IPS DF 19.7 (cell line): ENCODE results near the gene GRIK1.
"Not testable (repeated sequence)": the region's sequence is repeated elsewhere in the genome, so short reads cannot be mapped to it uniquely, and the experiment has no call there.

Experiments used
- DNase-seq: peaks from one replicate; pipeline ENCODE4 v3.0.0-alpha.2; 2013; ENCODE audit warnings: low read depth, low spot score

The GRIK1 gene

DNA sequence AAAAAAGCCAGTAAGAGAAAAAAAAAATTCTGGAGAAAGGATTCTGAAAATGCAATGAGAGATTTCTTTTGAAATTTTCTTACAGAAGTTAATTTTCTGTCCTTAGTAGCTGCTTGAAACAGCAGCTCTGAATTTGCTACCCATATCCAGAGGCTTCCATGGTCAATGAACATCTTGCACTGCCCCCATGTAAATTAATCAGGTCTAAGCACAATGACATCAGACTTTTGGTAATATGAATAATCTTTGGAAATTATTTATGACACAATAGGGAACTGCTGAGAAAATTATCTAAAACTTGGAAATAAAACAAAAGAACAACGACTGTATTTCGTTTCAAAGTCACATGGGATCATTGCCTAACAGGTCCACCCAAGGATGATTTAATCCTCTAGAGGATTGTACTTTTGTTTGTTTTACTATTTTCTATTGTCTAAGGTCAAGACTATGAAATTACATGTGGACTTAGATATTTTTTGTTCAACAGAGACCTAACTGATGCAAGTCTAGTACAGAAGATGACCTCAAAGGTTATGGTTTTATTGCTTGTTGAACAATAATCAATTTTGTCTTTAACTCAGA is 328.9 kb downstream of the GRIK1 start:
- no peak for DNase-seq

DNA sequence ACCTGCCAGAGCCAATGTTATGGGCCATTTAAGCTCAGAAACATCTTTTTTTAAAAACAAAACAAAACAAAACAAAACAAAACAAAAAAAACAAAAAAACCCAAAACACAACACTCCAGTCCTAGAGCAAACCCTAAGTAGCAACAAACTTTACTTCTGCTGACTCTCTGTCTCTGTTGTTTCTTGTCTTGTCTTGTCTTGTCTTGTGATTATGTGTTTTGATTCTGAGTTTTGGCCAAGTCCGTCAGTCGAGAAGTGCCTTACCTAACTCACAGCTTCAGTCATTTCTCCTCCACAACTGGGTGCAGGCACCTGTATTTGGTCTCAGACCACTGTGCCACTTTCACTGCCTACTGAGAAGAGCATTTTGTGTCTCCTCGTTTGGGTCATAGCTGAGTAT is 333.2 kb downstream of the GRIK1 start:
- DNase-seq, result no peak

DNA sequence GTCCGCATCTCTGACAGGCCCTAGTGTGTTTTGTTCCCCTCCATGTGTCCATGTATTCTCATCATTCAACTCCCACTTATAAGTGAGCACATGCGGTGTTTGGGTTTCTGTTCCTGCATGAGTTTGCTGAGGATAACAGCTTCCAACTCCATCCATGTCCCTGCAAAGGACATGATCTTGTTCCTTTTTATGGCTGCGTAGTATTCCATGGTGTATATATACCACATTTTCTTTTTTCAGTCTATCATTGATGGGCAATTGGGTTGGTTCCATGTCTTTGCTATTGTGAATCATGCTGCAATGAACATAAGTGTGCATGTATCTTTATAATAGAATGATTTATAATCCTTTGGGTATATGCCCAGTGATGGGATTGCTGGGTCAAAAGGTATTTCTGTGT is 334.6 kb downstream of the GRIK1 start:
- DNase-seq, result not testable (repeated sequence)

DNA sequence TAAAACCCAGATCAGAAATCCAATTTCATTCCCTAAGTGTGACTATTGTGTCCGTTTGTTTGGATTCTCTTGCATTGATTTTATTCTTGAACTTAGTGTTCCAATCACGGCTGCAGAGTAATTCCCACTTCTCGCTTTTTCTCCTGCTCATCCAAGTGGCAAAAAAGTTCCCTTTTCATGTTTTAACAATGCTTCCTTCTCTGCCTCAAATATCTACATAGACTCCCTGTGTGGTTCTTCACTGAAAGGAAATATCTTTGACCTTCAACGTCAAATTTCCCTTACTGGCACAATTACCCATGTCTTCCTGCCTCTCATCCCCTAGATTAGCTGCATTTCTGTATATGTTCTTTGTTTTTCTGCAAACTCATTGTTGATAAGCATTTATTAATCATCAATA is 335.7 kb downstream of the GRIK1 start:
- no peak for DNase-seq

- no peak for DNase-seq
Observed at GRCh38 chr21:29601047-29601446, 338.7 kb downstream of the GRIK1 start.

- DNase-seq, result no peak
Observed at GRCh38 chr21:29586696-29587095, 353.1 kb downstream of the GRIK1 start.

DNA sequence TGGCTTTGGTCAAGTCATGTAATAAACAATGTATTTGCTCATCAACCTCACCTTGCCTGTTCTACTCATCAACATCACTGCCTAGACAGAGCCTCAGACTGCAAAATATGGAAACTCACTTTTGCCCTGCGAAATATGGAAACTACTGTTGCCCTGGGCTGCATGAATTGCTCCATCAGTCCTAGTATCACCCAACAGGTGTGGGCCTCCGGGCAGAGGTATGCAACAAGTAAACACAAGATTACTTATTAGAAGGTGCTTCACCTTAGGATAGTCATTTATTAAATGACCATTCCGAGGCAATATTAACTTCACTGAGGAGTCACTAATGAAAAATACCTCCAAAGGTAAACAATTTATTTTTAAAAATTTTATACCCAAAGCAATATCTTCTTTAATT is 354.3 kb downstream of the GRIK1 start:
- no peak for DNase-seq

DNA sequence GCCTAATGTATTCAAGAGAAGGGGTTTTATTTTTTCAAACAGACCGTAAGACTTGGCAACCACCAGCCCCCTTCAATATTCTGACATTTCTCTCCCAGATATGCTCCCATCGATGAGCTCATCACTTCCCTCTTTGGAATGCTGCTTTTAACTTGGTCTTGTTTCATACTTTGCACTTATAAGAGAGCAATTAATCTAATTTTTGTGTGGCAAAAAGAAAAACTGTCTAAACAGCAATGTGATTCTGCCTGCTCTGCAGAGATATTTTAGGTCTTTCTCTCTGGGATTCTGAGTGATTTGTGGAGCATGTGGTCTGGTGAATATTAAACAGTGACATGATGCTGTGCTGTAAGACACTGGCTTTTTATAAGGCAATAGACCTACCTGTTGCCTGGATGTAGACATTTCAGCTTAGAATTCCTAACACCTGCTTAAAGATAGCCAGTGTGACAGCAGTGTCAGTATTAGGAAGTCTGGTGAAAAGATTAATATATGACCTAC is 356.3 kb downstream of the GRIK1 start:
- no peak for DNase-seq

GRCh38 chr21:29582855-29583254 is 356.9 kb downstream of the GRIK1 start:
- no peak for DNase-seq

DNA sequence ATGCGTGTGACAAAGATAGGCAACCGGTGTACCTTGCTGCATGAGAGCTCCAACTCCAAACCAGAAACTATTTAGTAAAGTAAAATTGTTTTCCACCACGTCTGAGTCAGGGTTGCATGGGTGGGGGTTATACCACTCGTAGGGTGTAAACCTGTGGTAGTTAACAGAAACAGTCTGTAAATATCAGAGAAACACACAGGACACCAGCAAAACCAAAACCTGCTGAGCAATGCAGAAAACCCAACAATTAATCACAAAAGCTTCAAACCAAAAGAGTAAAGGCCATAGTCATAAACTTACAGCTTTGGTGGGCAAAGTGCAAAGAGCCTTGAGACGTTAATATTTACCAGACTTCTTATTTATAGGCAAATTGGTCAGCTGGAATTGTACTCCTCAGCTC is 358.4 kb downstream of the GRIK1 start:
- DNase-seq, result no peak

DNA sequence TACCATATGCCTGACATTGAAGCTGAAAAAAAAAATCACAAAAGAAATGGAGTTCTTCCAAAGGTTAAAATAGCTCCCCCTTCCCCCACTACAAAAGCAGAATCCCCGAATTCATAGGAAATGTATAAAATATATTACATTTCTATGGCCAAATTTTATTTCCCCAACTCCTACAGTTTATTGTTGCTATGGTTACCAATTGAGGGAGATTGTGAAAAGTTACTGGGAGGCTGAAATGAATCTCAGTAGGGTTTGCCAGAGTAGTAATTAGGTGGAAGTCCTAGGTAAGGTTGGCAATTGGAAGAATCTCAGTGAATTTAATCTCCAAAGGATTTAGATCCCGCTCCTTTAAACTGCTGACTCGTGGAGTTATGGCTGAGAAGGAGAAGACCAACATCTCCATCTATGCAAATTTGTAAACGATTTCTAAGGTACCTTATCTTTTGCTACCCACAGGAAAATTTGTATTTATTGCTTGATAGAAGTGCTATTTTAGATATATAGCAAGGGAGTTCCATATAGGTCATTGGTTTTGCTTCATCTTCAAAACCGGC is 359.0 kb downstream of the GRIK1 start:
- no peak for DNase-seq

DNA sequence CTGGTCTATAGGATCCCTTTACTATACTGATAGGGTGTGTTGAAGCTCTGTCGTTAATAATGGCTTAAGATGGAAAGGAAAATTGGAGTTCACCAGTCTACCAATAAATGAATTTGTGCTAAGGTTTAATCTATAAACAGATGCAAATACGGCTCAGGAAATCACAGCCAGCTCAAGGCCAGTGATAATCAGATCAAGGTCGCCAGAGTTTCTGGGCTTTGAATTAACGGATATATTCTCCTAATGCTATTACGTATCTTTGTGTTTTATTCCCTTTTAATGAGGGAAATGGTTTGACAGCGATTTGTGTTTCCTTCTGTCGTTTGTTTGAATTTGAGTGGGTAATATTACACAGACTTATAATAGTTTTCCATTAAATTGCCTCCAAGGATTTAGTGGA is 361.5 kb downstream of the GRIK1 start:
- DNase-seq, result no peak

DNA sequence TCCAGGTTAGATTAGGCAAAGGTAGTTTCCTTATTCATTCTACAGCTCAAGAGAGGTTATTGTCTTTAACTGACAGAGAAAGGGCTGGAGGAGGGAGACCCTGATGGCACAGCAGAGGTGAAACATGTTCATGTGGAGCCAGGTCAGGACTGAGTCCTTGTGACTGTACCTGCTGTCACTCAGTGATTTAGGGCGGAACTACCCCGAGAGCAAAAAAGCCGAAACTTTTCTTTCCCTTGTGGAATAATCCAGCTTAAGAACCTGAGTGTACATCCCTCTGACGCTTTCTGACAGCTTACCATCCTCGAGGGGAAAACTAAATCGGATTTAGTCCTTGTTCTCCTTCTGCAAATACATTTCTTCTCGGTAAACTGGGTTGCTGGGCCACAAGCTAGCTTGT is 367.8 kb downstream of the GRIK1 start:
- no peak for DNase-seq

- DNase-seq, result no peak
Observed at GRCh38 chr21:29568020-29568697, 371.6 kb downstream of the GRIK1 start.

DNA sequence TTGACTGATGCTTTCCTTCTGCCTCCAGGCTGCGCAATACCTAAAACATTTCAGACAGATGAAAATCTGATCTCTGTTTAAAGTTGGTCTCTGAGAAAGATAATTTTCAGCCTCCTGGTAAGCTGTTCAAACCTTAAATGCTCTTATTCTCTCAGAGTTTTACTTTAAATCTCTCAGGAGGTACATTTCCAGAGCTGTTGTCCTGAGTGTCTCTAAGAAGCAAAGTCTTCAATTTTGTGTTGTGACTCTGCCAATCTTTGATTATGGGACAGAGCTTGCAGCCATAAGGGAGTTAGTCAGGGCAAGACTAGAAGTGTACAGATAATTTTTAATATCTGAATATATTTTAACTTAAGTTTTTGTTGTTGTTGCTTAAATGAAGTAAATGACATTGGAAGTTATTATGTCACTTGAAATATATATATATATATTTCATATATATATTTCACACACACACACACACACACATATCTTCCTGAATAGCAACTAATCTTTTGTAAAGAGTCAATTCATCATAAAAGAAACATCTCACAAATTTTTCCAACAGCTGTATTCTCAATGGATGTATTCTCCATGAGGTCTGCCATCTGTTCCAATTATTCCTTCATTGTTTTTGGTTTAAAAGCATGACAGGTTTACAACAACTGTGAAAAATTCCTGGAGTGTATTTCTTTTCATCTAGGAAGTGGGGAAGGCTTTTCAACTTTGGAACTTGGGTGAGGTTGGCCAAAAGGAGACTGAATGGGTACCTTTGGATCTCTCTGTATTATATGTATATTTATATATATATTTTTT is 381.7 kb downstream of the GRIK1 start:
- DNase-seq, result no peak

- no peak for DNase-seq
Observed at GRCh38 chr21:29557200-29557599, 382.6 kb downstream of the GRIK1 start.

- no peak for DNase-seq
Observed at GRCh38 chr21:29555601-29556000, 384.2 kb downstream of the GRIK1 start.

- no peak for DNase-seq
Observed at GRCh38 chr21:29550205-29550604, 389.6 kb downstream of the GRIK1 start.

DNA sequence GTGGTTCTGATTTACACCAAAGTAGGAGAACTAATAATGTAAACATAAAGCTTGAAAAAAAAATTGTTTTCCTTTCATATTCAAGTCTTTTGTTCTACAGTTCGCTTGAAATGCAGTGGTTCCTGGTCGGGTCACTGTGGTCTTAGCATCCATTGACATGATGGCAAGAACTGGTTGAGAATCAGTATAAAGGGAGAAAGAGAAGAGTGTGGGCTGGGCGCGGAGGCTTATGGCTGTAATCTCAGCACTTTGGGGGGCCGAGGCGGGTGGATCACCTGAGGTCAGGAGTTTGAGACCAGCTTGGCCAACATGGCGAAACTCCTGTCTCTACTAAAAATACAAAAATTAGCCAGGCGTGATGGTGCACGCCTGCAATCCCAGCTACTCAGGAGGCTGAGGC is 390.2 kb downstream of the GRIK1 start:
- no peak for DNase-seq

GRCh38 chr21:29547998-29548397 is 391.8 kb downstream of the GRIK1 start:
- no peak for DNase-seq

- DNase-seq, result no peak
Observed at GRCh38 chr21:29546071-29546470, 393.7 kb downstream of the GRIK1 start.

DNA sequence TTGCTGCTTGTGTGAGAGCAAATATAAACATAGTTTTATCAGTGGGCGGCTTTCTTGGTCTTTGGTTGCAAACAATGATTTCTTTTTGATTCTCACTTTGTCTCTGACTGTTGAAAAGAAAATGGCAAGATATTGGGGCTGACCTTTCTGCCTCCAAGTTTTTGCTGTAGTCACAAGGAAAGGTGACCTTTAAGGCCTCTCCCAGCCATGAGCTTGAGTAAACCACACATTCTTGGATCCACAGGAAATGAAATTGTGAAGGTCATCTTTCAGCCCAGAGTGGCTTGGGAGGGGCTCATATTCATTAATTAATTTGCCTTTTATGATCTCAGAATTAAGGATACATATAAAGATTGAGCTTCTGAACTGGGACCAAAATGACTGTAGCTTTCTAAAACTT is 399.5 kb downstream of the GRIK1 start:
- no peak for DNase-seq

GRCh38 chr21:29538115-29538514 is 401.7 kb downstream of the GRIK1 start:
- no peak for DNase-seq
